NCI-H1092 (cell line): ENCODE measurements around the gene MARK3.
"Not testable (repeated sequence)": the region's sequence is repeated elsewhere in the genome, so short reads cannot be mapped to it uniquely, and the experiment has no call there.

Experiments used
- DNase-seq: peaks from one replicate; lab custom pipeline; 2025; lab: John Stamatoyannopoulos, UW

Gene MARK3

DNA sequence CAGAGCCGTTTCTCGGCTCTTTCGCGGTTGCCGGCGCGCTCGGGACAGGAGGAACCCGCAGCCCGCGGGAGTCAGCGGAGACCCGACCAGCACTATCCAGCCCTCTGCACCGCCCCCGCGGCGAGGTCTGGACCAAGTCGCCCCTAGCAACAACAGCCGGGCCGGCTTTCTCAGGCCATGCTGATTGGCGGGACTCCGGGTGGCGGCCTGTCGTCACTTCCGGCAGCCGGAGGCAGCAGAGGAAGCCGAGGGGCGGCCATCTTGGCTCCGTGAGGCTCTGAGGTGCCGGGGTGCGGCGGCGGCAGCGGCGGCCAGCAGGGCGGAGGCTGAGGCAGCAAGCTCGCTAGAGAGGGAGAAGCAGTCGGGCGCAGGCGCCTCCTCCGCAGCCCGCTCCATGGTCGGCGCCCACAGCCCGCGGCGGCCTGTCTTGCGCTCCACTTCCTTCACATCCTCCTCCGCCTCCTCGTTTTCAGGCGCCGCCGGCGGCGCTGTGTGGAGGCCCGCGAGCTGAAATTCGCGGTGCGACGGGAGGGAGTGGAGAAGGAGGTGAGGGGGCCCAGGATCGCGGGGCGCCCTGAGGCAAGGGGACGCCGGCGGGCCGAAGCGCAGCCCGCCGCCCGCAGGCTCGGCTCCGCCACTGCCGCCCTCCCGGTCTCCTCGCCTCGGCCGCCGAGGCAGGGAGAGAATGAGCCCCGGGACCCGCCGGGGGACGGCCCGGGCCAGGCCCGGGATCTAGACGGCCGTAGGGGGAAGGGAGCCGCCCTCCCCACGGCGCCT, at the start of gene MARK3:
Gene MARK3 (plus strand): TSS at position 264 of the 777 bp plus-strand sequence. CDS start 615 bp downstream, outside the sequence.
- DNase-seq, result peak; percentile 96

DNA sequence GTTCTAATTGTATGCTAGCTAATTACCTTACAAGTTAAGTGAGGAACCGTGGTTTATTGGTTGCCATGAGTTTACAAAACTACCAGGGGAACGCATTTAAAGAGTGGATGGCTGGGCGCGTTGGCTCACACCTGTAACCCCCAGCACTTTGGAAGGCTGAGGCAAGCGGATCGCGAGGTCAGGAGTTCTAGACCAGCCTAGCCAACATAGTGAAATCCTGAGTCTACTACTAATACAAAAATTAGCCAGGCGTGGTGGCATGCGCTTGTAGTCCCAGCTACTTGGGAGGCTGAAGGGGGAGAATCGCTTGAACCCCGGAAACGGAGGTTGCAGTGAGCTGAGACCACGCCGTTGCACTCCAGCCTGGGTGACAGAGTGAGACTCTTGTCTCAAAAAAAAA, 49.0 kb upstream of the MARK3 start:
- no peak for DNase-seq

DNA sequence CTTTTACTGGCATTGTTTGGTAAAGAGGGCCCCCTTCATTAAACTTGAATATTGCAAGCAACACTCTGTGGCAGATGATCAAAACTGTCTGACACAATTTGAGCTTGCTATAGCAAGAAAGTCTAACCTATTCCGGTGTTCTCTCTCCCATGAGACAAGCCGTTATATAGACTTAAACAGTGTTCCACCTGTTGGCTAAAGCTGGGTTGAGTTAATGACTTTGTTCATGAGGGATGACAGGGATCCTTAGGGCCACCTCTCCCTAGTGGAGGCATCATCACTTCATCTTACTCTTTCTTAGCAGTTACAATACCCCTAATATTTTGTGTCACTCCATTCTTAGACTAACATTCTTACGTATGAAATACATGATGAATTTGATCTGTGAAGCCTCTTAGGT, 47.4 kb upstream of the MARK3 start:
- DNase-seq, result no peak

DNA sequence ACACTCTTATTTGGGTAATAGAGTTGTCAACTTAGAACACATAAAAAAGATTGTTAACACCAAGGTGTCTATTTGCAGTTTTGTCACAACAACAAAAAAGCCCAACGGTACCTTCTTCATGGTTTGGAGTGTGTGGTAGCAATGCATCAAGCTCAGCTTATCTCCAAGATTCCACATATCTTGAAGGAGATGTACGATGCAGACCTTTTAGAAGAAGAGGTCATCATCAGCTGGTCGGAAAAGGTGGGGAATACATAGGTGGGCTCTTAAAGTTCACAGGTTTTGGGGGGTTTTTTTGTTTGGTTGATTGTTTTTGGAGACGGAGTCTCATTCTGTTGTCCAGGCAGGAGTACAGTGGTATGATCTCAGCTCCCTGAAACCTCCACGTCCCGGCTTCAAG, 45.7 kb upstream of the MARK3 start:
- DNase-seq, result no peak

DNA sequence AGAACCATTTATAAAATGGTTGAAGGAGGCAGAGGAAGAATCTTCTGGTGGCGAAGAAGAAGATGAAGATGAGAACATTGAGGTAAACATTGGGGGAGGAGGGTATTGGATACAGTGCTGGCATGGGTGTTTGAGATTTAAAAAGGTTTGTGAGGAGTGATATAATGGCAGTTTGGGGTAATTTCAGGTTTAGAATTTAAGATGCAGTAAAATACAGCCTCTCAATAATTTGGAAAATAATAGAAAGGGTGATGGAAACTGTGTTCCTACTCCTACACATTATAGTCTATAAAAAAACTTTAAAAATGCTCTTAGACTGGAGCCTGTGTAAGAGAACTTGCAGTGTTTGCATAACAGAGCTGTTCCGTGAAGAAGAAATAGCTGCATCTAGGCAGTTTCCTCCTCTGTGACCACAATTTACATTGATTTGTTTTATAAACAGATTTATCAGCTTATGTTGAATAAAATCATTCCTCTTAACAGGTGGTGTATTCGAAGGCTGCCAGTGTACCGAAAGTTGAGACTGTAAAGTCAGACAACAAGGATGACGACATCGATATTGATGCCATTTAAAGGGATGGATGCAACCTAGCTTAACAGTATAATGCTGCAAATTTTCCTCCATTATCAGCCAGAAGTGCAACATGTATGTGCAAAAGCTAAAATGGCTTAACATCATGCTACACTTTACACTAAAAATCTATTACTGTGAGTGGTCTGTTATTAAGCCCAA, 44.6 kb upstream of the MARK3 start:
- no peak for DNase-seq

DNA sequence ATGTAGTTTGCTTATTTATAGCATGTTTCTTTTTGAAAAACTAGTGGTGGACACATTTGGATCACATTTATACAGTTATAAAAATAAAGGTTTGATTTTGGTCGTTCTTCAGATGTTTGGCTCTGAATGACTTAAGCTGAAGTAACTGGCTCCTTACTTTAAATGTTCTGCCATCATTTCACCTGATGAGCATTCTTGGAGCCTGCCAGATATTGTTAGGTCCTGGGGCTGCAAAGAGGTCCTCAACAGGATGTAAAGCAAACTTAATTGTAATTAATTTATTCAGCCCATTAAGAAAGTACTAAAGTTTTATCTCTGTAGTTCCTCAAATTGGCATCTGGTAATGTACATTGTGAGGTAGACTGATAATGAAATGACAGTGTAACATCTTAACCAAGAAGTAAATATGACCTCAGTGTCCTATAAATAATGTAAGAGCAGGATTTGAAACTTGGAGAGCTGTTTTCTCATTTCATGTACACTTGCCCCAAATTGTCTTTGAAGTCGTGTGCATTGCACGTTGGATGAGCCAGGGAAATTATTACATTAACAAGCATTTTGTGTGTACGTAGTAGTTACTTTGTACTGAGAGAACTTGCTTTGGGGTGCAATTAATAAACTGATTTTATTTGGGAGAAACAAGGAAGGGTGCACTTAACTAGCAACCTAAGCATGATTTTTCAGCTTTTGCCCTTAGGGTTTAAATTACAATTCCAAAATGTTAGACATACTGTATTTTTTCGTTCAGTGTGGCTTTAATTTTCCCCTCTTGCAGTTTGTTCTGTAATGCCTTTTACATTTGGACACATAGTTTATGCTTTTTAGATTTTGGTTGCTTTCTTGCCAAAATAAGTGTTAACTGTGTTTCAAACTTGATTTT, 43.7 kb upstream of the MARK3 start:
- no peak for DNase-seq

DNA sequence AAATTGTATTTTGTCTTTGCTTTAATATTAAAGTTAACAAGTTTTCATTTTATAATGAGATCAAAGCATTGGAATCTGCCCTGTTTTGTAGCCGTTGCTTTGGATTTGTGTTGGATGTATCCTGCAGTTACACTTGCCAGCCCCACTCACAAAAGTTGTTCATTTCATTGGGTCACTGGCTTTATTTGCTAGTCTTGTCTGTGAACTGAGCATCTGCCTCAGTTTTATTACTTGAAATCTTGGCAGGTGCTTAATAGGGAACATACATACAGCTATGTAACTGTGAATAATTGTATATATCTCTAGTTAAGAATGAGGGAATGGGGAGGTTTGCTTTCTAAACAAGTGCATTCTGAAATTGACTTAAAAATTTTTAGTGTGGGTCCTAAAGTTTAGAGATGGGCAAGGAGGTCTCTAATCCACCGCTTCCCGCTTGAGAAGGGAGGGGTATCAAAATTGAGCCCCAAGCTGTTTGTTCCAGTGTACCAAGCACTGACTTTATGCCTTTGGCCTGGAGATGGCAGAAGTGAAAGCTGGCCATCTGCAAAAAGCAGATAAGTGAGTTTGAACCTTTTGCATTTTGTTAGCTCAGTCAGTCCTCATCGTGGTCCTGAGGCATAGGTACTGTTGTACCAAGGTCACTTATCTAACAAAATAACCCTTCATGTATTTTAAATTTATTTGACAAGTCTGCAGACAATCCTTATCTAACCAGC, 41.9 kb upstream of the MARK3 start:
- no peak for DNase-seq

DNA sequence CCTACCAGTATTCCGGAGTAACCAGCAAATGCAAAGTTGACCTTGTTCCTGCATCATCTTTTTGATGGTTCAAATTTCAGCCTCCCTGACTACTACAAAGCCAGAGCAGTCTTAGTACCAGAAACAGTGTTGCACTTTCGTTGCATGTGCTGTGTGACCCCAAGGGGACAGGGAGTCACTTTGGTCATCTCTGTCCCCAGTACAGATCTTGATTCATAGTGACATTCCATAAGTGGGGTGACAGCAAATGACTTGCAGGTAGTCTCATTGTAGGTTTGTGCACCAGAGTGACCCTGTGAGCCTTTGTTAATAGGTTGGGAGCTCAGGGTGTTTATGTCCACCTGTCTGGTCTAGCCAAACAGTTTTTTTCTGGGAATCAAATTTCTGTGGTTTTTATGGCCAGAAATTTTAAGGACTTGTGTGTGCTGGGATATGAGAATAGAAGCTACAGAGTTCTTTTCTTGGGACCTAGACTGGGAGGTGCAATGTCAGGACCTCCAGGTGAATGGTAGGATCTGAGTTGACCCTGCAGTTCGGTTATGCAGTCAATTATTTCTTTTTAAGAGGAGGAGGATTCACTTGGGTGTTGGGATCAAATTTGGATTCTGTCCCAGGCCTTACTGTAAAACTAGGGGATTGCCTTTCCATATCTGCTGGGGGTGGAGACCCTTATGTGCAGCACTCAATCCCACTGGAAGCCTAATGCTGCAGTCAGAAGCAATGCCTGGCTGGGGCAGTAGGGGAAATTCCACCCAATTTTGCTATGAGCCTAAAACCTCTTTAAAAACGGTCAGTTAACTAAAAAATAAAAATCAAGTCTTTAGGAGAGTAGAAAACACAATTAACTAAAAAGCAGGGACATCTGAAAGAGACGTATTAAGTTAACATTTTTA, 41.1 kb upstream of the MARK3 start:
- DNase-seq, result no peak

DNA sequence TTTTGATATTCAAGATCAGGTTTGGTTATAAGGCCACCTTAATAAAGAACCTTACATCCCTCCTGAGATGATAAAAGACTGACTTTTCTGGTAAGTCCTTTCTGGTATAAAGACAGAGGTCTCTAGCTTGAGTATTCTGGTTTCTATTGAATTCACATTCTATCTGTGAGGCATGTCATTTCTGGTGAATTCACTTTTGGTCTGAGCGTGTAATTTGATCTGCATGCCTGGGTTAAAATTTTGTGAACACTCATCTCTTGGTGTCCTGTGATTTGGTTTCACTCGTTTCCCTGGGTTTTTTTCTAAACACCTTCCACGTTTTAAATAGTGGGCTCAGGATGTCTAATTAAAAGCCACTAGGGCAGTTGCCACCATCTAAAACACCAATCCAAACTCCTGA, 38.9 kb upstream of the MARK3 start:
- DNase-seq, result no peak

DNA sequence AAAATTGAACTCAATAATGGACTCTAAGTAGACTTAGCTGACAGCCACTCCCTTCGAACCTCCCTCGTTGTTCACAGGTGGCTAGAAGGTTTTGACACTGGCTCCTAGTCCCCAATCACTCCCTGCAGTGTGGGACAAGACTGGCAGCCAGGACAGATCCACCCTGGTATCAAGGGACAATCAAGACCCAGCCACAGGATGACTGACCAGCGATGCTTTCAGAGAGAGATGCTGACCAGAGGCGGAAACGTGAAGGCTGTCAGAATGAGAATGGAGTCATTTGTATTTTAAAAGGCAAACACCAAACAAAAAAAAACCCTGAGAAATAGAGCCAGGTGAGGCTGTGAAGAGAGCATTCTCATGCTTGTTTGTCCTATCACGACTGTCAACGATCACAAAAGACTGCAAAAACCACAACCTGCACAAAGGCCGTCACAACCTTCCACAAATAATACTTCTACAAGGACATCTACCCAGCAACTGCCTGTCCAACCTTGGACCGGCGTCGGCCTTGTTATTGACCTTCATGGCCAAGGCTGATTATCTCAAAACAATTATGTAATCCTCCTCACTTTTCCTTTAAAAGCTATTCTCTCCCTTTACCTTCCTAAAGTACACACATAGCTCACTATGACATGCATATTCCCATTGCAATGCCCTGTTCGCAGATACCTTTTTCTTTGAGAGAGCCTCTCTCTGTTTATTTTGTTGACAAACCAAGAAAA, 38.0 kb upstream of the MARK3 start:
- no peak for DNase-seq

DNA sequence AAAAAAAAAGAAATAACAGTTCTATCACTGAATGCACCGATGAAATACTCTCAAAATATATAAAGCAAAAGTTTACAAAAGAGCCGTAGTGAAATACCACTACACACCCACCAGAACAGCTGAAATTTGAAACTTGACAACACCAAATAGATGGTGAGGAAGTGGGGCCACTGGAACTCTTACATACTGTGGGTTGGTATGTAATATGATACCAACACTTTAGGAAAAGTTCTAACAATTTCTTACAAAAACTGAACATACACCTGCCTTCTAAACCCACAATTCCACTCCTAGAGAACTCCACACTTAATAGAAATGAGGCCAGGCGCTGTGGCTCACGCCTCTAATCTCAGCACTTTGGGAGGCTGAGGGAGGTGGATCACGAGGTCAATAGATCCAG, 37.1 kb upstream of the MARK3 start:
- DNase-seq, result no peak

DNA sequence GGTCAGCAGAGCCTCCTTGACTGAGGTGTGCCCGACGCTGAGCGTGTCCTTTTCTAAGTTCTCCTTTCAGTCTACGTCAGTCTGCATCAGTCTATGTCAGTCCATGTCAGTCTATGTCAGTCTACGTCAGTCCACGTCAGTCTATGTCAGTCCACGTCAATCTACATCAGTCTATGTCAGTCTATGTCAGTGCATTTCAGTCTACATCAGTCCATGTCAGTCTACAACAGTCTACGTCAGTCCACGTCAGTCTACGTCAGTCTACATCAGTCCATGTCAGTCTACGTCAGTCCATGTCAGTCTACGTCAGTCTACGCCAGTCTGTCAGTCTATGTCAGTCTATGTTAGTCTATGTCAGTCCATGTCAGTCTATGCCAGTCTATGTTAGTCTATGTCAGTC, 35.2 kb upstream of the MARK3 start:
- DNase-seq, result no peak

DNA sequence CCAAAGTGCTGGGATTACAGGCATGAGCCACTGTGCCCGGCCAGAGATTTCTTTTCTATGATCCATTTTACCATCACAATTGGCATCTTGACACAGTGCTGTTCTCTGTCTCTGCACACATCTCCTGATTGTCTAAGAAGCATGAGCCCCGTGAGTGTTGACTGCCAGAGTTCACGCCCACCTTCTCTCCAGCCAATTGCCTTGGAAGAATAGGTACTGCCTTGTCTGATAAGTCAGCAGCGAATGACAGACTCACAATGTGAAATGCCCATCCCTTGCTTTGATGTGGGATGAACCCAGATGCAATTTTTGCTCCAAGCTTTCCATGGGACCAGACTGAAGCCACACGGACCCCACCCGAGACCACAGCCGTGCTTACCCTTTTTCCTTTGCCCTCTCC, 31.9 kb upstream of the MARK3 start:
- no peak for DNase-seq

DNA sequence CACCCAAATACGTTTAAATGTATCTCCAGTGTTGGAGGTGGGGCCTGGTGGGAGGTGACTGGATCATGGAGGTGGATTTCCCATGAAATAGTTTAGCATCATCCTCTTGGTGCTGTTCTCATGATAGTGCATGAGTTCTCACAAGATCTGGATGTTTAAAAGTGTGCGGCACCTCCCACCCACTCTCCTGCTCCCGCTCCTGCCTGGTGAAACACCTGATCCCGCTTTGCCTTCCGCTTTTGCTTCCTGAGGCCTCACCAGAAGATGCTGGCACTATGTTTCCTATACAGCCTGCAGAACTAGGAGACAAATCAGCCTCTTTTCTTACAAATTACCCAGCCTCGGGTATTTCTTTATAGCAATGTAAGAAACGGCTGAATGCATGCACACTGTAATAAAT, 31.1 kb upstream of the MARK3 start:
- no peak for DNase-seq

DNA sequence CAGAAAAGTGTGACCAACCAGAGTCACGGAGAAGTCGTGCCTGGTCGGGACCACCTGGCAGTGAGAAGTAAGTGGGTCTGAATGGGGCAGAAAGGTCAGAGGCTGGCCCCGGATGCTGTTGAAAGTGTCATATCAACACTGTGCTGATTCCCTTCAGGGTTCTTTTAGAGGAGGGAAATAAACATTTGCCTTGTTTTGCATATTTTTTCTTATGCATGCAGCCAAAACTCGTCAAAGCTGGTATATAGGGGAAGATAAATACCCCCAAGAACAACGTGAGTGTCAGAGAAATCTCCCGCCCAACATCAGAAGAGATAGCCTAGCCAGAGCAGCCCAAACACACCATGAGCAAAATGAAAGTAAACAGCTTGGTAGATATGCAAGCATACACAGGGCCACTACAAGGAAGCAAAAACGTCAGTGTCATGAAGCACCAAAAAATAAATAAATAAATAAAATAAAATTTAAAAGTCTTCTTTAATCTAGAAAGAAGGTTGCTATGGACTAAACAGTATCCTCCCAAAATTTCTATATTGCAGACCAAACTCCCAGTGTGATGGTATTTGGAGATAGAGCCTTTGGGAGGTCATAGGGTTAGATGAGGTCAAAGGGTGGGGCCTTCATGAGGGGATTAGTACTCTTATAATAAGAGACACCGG, 29.1 kb upstream of the MARK3 start:
- no peak for DNase-seq

DNA sequence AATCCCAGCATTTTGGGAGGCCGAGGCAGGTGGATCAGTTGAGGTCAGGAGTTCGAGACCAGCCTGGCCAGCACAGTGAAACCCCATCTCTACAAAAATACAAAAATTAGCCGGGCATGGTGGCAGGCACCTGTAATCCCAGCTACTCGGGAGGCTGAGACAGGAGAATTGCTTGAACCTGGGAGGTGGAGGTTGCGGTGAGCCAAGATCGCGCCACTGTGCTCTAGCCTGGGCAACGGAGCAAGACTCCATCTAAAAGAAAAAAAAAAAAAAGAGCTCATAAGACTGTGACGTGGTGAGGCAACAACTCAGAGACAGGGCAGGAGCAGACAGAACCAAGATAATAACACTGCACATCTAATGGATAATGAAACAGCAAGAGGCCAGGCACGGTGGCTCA, 27.7 kb upstream of the MARK3 start:
- DNase-seq, result not testable (repeated sequence)

DNA sequence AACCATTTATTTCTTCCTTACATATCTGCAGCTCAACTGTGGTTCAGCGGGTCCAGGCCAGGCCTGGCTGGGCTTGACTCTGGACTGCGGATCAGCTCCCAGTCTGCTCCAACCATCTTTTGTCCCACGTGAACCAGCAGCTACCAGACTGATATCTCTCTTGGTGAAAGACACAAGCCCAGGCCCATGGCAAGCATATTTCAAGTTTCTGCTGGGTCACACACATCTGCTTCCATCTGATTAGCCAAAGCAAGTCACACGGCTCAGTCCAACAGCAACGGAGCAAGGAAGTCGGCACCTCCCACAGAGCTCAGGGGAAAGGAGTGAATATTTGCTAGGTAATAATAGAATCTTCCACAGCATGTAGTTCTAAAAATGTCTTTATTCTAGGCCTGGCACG, 24.7 kb upstream of the MARK3 start:
- no peak for DNase-seq

DNA sequence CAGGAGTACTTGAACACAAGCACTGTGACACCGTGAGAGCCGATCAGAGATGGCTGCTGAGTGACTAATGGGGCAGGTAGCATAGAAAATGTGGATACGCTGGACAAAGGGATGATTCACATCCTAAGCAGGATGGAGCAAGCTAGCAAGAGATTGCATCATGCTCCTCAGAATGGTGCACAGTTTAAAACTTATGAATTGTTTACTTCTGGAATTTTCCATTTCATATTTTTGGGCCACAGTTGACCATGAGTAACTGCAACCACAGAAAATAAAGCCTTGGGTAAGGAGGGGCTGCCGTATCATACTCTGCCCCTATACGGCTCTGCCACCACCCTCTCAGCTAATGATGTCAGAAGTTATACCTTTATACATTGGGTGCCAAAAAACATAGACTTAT, 23.3 kb upstream of the MARK3 start:
- DNase-seq, result no peak

DNA sequence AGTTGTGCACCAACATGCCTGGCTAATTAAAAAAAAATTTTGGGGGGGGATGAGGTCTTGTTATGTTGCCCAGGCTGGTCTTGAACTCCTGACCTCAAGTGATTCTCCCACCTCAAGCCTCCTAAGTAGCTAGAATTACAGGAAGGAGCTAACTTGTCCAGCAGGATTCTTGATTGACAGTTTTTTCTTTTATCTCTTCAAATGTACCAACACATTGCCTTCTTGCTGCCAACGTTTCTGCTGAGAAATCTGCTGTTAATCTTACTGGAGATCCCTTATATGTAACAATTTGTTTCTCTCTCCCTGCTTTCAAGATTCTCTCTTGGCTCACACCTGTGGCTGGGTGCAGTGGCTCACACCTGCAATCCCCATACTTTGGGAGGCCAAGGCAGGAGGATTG, 22.4 kb upstream of the MARK3 start:
- DNase-seq, result no peak

DNA sequence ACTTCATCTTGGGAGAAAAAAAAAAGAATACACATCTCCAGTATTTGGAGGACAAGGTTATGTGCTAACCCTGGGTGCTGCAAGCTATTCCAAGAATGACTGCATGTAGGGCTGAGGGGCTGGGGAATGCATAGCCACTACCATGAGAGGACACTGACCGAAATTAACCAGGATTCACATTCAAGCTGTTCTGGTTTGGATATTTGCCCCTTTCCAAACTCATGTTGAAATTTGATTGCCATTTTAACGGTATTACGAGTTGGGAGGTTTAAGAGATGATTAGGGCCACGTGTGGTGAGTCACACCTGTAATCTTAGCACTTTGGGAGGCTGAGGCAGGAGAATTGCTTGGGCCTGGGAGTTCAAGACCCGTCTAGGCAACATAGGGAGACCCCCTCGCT, 18.5 kb upstream of the MARK3 start:
- DNase-seq, result no peak
